Measurements from ENCODE around the gene COX20.

DNA sequence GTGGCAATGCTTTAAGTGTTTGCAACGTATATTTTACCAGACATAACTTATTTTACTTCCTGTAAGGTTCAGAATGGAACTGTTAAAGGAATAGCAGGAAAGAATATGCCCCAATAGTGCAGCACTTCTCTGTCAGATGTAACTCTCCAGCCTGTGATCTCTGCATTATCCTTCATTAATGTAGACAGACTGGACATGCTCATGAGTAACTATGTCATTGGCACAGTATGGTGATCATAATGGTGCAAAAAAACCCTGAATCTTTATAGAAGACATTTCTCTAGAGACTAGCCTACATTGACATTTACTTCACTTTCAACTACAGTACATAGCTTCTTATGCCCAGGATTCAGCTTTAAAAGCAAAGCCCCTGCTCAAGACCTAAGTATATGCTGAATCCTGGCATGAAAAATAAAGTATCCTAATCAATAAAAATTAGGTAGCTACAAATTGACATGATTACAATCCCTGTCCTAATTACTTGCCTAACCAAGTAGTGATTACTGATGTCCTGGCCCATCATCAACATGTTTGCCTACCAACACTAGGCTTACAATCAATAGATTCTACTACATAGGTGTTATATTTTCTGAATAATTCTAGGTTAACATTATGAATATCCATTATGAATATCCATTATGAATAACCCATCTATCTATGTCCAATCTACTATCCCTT, 13.9 kb downstream of the COX20 start:
- no peak for TF ChIP-seq POLR2A (IDR thresholded peaks at IDR 0.05; ENCODE audit: low read length)
- TF ChIP-seq, protein P1, sequence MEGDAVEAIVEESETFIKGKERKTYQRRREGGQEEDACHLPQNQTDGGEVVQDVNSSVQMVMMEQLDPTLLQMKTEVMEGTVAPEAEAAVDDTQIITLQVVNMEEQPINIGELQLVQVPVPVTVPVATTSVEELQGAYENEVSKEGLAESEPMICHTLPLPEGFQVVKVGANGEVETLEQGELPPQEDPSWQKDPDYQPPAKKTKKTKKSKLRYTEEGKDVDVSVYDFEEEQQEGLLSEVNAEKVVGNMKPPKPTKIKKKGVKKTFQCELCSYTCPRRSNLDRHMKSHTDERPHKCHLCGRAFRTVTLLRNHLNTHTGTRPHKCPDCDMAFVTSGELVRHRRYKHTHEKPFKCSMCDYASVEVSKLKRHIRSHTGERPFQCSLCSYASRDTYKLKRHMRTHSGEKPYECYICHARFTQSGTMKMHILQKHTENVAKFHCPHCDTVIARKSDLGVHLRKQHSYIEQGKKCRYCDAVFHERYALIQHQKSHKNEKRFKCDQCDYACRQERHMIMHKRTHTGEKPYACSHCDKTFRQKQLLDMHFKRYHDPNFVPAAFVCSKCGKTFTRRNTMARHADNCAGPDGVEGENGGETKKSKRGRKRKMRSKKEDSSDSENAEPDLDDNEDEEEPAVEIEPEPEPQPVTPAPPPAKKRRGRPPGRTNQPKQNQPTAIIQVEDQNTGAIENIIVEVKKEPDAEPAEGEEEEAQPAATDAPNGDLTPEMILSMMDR (IDR thresholded peaks at IDR 0.05), result no peak
- TF ChIP-seq, protein P2, sequence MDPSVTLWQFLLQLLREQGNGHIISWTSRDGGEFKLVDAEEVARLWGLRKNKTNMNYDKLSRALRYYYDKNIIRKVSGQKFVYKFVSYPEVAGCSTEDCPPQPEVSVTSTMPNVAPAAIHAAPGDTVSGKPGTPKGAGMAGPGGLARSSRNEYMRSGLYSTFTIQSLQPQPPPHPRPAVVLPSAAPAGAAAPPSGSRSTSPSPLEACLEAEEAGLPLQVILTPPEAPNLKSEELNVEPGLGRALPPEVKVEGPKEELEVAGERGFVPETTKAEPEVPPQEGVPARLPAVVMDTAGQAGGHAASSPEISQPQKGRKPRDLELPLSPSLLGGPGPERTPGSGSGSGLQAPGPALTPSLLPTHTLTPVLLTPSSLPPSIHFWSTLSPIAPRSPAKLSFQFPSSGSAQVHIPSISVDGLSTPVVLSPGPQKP (IDR thresholded peaks at IDR 0.05; ENCODE audit: low read depth, low read length), result no peak
- TF ChIP-seq GATA3 (IDR thresholded peaks at IDR 0.05; ENCODE audit: borderline replicate concordance), result no peak
- TF ChIP-seq ESRRA (IDR thresholded peaks at IDR 0.05; ENCODE audit: borderline replicate concordance, low read length), result no peak
- TF ChIP-seq RAD21 (conservative IDR thresholded peaks at IDR 0.05 in 1 of 2, IDR thresholded peaks at IDR 0.05 in 1 of 2), result no peak
- TF ChIP-seq, protein P3, sequence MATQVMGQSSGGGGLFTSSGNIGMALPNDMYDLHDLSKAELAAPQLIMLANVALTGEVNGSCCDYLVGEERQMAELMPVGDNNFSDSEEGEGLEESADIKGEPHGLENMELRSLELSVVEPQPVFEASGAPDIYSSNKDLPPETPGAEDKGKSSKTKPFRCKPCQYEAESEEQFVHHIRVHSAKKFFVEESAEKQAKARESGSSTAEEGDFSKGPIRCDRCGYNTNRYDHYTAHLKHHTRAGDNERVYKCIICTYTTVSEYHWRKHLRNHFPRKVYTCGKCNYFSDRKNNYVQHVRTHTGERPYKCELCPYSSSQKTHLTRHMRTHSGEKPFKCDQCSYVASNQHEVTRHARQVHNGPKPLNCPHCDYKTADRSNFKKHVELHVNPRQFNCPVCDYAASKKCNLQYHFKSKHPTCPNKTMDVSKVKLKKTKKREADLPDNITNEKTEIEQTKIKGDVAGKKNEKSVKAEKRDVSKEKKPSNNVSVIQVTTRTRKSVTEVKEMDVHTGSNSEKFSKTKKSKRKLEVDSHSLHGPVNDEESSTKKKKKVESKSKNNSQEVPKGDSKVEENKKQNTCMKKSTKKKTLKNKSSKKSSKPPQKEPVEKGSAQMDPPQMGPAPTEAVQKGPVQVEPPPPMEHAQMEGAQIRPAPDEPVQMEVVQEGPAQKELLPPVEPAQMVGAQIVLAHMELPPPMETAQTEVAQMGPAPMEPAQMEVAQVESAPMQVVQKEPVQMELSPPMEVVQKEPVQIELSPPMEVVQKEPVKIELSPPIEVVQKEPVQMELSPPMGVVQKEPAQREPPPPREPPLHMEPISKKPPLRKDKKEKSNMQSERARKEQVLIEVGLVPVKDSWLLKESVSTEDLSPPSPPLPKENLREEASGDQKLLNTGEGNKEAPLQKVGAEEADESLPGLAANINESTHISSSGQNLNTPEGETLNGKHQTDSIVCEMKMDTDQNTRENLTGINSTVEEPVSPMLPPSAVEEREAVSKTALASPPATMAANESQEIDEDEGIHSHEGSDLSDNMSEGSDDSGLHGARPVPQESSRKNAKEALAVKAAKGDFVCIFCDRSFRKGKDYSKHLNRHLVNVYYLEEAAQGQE (IDR thresholded peaks at IDR 0.05), result peak; percentile 36
- no peak for TF ChIP-seq SMC3 (IDR thresholded peaks at IDR 0.05)

All from A549 (cell line).